ENCODE data around the gene TAS1R1.

TAS1R1 gene

GRCh38 chr1:6507461-6507911 lies 47.6 kb upstream of the TAS1R1 start:
- no peak overlapping the region for H3K4me3 ChIP-seq (ENCODE audit: low read depth, low read length)
- no peak for TF ChIP-seq CTCF (IDR thresholded peaks at IDR 0.05)
- H3K9me3 ChIP-seq (ENCODE audit: control insufficient read depth, low read length) = no peaks in the 10 kb centered on the region
- no peak overlapping the region for H3K4me2 ChIP-seq (ENCODE audit: low read length)
- H3K9ac ChIP-seq = no peak overlapping the region
- no peak overlapping the region for H3K27ac ChIP-seq
- no peak overlapping the region for H2AFZ ChIP-seq
- H3K27me3 ChIP-seq (ENCODE audit: control insufficient read depth, insufficient read depth, low read length) = no peaks in the 10 kb centered on the region
- no peaks in the 10 kb centered on the region for H3K79me2 ChIP-seq
- H3K4me1 ChIP-seq = no peaks in the 10 kb centered on the region
- H3K36me3 ChIP-seq (ENCODE audit: control insufficient read depth, insufficient read depth, low read length) = no peaks in the 10 kb centered on the region

DNA sequence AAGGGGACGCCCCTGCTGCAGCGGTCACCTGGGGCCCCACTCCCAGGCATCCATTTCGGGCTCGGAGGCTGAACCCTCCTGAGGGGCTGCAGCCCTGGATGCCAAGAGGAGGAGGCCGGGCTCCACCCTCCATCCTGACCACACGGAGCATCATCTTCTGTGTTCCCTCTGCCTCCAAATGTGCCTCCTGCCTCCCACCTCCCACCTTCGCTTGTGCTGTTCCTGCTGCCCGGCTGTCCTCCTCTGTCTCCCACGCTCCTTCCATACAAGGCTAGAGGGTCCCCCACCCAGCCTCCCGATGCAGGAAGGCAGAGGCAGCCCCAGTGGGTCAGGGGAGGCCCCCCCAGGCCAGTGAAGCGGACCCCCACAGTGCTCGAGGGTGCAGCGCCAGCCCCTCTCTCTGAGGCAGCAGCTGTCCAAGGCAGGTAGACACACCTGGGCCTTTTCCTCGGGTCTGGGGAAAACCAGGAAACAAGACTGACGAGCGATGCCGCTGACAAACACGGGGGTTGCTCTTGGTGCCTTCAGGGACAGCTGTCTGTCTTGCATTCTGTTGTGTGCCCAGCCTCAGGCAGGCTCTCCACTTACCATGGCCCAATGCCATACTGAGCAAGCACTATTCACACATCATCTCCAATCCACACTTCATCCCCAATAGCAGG lies 46.8 kb upstream of the TAS1R1 start:
- Histone ChIP-seq H3K4me3 (ENCODE audit: low read depth, low read length) (no peak overlapping the region), H3K27ac (no peak overlapping the region), H3K4me2 (ENCODE audit: low read length) (no peak overlapping the region), H3K9ac (no peak overlapping the region), H3K4me1 (no peaks in the 10 kb centered on the region), H2AFZ (no peak overlapping the region), H3K79me2 (no peaks in the 10 kb centered on the region), H3K36me3 (ENCODE audit: control insufficient read depth, insufficient read depth, low read length) (no peaks in the 10 kb centered on the region), H3K9me3 (ENCODE audit: control insufficient read depth, low read length) (no peaks in the 10 kb centered on the region), H3K27me3 (ENCODE audit: control insufficient read depth, insufficient read depth, low read length) (no peaks in the 10 kb centered on the region)
- no peak for TF ChIP-seq CTCF (IDR thresholded peaks at IDR 0.05)

DNA sequence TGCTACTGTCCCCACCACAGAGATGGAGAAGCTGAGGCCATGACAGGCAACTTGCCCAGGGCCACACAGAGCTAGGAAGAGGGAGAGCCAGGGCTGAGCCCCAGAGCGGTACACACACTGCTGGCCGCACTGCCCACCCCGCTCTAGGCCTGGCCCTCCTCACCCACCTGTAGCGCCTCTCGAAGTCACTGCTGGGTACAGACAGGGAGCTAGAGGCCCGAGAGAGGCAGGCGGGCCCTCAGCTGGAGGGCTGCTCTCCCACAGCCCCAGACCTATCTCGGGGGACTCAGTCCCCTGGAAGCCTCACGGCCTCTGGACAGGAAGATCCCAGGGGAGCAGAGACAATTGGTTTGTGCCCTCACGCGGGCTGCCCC lies 46.3 kb upstream of the TAS1R1 start:
- no peak overlapping the region for H3K27ac ChIP-seq
- H2AFZ ChIP-seq = no peak overlapping the region
- H3K4me3 ChIP-seq (ENCODE audit: low read depth, low read length) = no peak overlapping the region
- no peaks in the 10 kb centered on the region for H3K79me2 ChIP-seq
- TF ChIP-seq CTCF (IDR thresholded peaks at IDR 0.05) = no peak
- H3K9me3 ChIP-seq (ENCODE audit: control insufficient read depth, low read length) = no peaks in the 10 kb centered on the region
- H3K9ac ChIP-seq = no peak overlapping the region
- no peaks in the 10 kb centered on the region for H3K36me3 ChIP-seq (ENCODE audit: control insufficient read depth, insufficient read depth, low read length)
- no peaks in the 10 kb centered on the region for H3K27me3 ChIP-seq (ENCODE audit: control insufficient read depth, insufficient read depth, low read length)
- H3K4me1 ChIP-seq = no peaks in the 10 kb centered on the region
- no peak overlapping the region for H3K4me2 ChIP-seq (ENCODE audit: low read length)

GRCh38 chr1:6509220-6509918 lies 45.7 kb upstream of the TAS1R1 start:
- no peak overlapping the region for H3K9ac ChIP-seq
- H3K79me2 ChIP-seq = no peaks in the 10 kb centered on the region
- H3K27ac ChIP-seq = no peak overlapping the region
- H3K9me3 ChIP-seq (ENCODE audit: control insufficient read depth, low read length) = no peaks in the 10 kb centered on the region
- TF ChIP-seq CTCF (IDR thresholded peaks at IDR 0.05) = no peak
- no peak overlapping the region for H3K4me2 ChIP-seq (ENCODE audit: low read length)
- no peaks in the 10 kb centered on the region for H3K27me3 ChIP-seq (ENCODE audit: control insufficient read depth, insufficient read depth, low read length)
- no peaks in the 10 kb centered on the region for H3K4me1 ChIP-seq
- H2AFZ ChIP-seq = no peak overlapping the region
- H3K4me3 ChIP-seq (ENCODE audit: low read depth, low read length) = no peak overlapping the region
- H3K36me3 ChIP-seq (ENCODE audit: control insufficient read depth, insufficient read depth, low read length) = no peaks in the 10 kb centered on the region

DNA sequence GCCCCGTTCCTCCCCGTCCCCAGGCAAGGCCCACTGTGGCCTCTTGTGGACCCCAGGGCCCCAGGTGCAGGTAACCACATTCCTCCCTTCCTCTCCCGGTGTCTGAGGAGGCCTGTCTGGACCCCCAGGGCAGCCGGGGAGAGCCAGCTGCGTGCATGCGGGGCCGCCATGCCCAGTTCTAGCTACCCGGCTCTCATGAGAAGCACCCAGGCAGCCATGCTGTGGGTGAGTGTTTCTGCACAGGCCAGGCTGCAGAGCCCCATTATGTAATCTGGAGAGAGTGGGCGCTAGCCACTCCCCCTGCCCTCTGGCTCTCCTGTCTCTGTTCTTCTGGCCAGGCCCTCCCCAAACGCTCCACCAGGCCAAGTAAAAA lies 45.2 kb upstream of the TAS1R1 start:
- Histone ChIP-seq H3K4me2 (ENCODE audit: low read length) (no peak overlapping the region), H3K9ac (no peak overlapping the region), H3K4me3 (ENCODE audit: low read depth, low read length) (no peak overlapping the region), H3K4me1 (no peaks in the 10 kb centered on the region), H2AFZ (no peak overlapping the region), H3K79me2 (no peaks in the 10 kb centered on the region), H3K9me3 (ENCODE audit: control insufficient read depth, low read length) (no peaks in the 10 kb centered on the region), H3K27ac (no peak overlapping the region), H3K27me3 (ENCODE audit: control insufficient read depth, insufficient read depth, low read length) (no peaks in the 10 kb centered on the region), H3K36me3 (ENCODE audit: control insufficient read depth, insufficient read depth, low read length) (no peaks in the 10 kb centered on the region)
- no peak for TF ChIP-seq CTCF (IDR thresholded peaks at IDR 0.05)

Measured in parathyroid adenoma (tissue), 2 donors.